SK-N-SH (cell line): Measurements from ENCODE around the gene SUFU.

Experiments
- EP300 ChIP-seq, 2 experiments: IDR thresholded peaks; 2 replicates each; pipeline versions ENCODE4 v1.4.0 to v1.6.1; 2012; ENCODE audit warnings: borderline replicate concordance in 1 of 2, low read depth in 1 of 2, low read length in 1 of 2
- JUND ChIP-seq: IDR thresholded peaks from 2 replicates; pipeline ENCODE4 v1.4.0; 2012
- MXI1 ChIP-seq: IDR thresholded peaks from 2 replicates; pipeline ENCODE4 v1.6.1; 2012; ENCODE audit warnings: mild to moderate bottlenecking, low read depth, low read length, improper control_type of control experiment
- NRF1 ChIP-seq: IDR thresholded peaks from 2 replicates; pipeline ENCODE4 v1.6.1; 2012; ENCODE audit warnings: low read depth, mild to moderate bottlenecking, low read length
- POLR2AphosphoS5 ChIP-seq: IDR thresholded peaks from 2 replicates; pipeline ENCODE4 v1.6.1; 2012; ENCODE audit warnings: low read depth, low read length
- RAD21 ChIP-seq: IDR thresholded peaks from 2 replicates; pipeline ENCODE4 v1.6.1; 2012; ENCODE audit warnings: mild to moderate bottlenecking, low read length
- RCOR1 ChIP-seq: fragments of 150-350 bp; IDR thresholded peaks from 2 replicates; pipeline ENCODE4 v1.6.1; 2017; ENCODE audit warnings: antibody characterized with exemption, low read length
- TAF1 ChIP-seq: IDR thresholded peaks from 2 replicates; pipeline ENCODE4 v1.6.1; 2012; ENCODE audit warnings: low read depth, mild to moderate bottlenecking, low read length, moderate library complexity, borderline replicate concordance
- YY1 ChIP-seq: IDR thresholded peaks from 2 replicates; pipeline ENCODE4 v1.4.0; 2012; ENCODE audit warnings: low read depth, mild to moderate bottlenecking
- TF ChIP-seq, protein P1 (sequence below): fragments of 200-600 bp; sonication (generic); IDR thresholded peaks from 2 replicates; pipeline ENCODE4 v1.6.1; 2017; ENCODE audit warnings: antibody characterized with exemption, mild to moderate bottlenecking, moderate library complexity
- TF ChIP-seq, protein P2 (sequence below): IDR thresholded peaks from 2 replicates; pipeline ENCODE4 v1.4.0; 2012; ENCODE audit warnings: low read depth
- TF ChIP-seq, protein P3 (sequence below): IDR thresholded peaks from 2 replicates; pipeline ENCODE4 v1.4.0; 2012; ENCODE audit warnings: low read depth, borderline replicate concordance
- TF ChIP-seq, protein P4 (sequence below): IDR thresholded peaks from 2 replicates; pipeline ENCODE4 v1.4.0; 2012; ENCODE audit warnings: low read depth, borderline replicate concordance

DNA sequence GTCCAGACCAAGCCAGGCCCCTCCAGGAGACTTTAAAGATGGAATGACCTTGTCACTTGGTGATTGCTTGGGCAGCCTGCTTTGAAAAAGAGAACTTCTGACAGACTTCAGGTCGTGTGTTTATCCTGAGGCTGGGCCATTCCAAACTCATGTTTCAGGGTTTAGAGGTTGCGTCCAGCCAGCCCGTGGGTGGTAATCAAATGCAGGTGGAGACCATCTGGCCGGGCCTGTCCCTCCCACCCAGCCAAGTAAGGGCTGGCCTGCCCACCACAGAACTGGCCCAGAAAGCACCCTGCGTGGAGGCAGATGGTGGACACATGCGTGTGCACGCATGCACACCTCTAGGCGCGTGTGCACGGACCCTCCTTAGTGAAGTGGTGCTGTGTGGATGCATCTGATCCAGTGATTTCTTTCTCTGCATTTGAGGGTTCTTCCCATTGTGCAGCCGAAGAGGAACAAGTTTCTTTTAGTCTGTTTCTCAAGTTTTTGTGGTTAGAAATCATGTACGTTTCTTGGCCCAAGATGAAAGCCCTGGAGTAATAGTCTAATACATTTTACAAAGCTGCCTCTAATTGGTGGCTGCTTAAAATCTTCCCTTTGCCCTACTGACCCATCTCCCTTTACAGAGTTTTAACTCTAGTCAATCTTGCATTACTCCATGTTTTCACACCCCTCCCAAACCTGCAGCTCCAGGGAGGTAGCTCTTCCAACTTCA is 43.0 kb downstream of the SUFU start:
- TF ChIP-seq, protein P1, sequence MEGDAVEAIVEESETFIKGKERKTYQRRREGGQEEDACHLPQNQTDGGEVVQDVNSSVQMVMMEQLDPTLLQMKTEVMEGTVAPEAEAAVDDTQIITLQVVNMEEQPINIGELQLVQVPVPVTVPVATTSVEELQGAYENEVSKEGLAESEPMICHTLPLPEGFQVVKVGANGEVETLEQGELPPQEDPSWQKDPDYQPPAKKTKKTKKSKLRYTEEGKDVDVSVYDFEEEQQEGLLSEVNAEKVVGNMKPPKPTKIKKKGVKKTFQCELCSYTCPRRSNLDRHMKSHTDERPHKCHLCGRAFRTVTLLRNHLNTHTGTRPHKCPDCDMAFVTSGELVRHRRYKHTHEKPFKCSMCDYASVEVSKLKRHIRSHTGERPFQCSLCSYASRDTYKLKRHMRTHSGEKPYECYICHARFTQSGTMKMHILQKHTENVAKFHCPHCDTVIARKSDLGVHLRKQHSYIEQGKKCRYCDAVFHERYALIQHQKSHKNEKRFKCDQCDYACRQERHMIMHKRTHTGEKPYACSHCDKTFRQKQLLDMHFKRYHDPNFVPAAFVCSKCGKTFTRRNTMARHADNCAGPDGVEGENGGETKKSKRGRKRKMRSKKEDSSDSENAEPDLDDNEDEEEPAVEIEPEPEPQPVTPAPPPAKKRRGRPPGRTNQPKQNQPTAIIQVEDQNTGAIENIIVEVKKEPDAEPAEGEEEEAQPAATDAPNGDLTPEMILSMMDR, result no peak
- TF ChIP-seq YY1 (no peak), NRF1 (no peak), MXI1 (no peak), POLR2AphosphoS5 (no peak), JUND (no peak), RAD21 (no peak), EP300 (IDR thresholded peaks at IDR 0.05; ENCODE audit: borderline replicate concordance in 1 of 2, low read depth in 1 of 2, low read length in 1 of 2) (no peak), RCOR1 (no peak), TAF1 (no peak)
- TF ChIP-seq, protein P2, sequence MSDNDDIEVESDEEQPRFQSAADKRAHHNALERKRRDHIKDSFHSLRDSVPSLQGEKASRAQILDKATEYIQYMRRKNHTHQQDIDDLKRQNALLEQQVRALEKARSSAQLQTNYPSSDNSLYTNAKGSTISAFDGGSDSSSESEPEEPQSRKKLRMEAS, result no peak
- TF ChIP-seq, protein P3, sequence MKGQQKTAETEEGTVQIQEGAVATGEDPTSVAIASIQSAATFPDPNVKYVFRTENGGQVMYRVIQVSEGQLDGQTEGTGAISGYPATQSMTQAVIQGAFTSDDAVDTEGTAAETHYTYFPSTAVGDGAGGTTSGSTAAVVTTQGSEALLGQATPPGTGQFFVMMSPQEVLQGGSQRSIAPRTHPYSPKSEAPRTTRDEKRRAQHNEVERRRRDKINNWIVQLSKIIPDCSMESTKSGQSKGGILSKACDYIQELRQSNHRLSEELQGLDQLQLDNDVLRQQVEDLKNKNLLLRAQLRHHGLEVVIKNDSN, result no peak
- TF ChIP-seq, protein P4, sequence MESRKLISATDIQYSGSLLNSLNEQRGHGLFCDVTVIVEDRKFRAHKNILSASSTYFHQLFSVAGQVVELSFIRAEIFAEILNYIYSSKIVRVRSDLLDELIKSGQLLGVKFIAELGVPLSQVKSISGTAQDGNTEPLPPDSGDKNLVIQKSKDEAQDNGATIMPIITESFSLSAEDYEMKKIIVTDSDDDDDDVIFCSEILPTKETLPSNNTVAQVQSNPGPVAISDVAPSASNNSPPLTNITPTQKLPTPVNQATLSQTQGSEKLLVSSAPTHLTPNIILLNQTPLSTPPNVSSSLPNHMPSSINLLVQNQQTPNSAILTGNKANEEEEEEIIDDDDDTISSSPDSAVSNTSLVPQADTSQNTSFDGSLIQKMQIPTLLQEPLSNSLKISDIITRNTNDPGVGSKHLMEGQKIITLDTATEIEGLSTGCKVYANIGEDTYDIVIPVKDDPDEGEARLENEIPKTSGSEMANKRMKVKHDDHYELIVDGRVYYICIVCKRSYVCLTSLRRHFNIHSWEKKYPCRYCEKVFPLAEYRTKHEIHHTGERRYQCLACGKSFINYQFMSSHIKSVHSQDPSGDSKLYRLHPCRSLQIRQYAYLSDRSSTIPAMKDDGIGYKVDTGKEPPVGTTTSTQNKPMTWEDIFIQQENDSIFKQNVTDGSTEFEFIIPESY, result no peak
